Thymus (tissue), 11 donors: Measurements from ENCODE around the gene ABLIM2. TPM values are rescaled to one million over a fixed set of nuclear protein-coding genes. Genes with fewer than 3 reads are reported as not detected.

Source experiments
- DNase-seq, 9 donors: peaks; one replicate each; pipeline ENCODE4 v3.0.0-alpha.2; 2013; ENCODE audit warnings: low spot score in 9 of 9, low read depth in 6 of 9, missing footprints in 1 of 9
- H3K27ac ChIP-seq, 2 donors: one replicate each; pipeline ENCODE4 v1.5.1; 2013; ENCODE audit warnings: control low read depth in 1 of 2, low read depth in 1 of 2, low read length in 1 of 2, mild to moderate bottlenecking in 1 of 2, moderate library complexity in 1 of 2
- H3K27me3 ChIP-seq, 2 donors: one replicate each; pipeline ENCODE4 v1.5.1; 2013; ENCODE audit warnings: low read length in 1 of 2; ENCODE audit not compliant: control insufficient read depth in 2 of 2, insufficient read depth in 1 of 2
- H3K36me3 ChIP-seq, 2 donors: one replicate each; pipeline ENCODE4 v1.5.1; 2013; ENCODE audit warnings: low read length in 1 of 2, mild to moderate bottlenecking in 1 of 2, moderate library complexity in 1 of 2; ENCODE audit not compliant: control insufficient read depth in 2 of 2, insufficient read depth in 2 of 2
- H3K4me1 ChIP-seq, 2 donors: one replicate each; pipeline ENCODE4 v1.5.1; 2013; ENCODE audit warnings: low read length in 2 of 2; ENCODE audit not compliant: control insufficient read depth in 2 of 2, insufficient read depth in 2 of 2
- H3K4me3 ChIP-seq, 2 donors: one replicate each; pipeline ENCODE4 v1.5.1; 2013; ENCODE audit warnings: low read length in 2 of 2, control low read depth in 1 of 2, mild to moderate bottlenecking in 1 of 2
- H3K9me3 ChIP-seq, 2 donors: one replicate each; pipeline ENCODE4 v1.5.1; 2013; ENCODE audit warnings: low read length in 1 of 2, mild to moderate bottlenecking in 1 of 2; ENCODE audit not compliant: control insufficient read depth in 2 of 2, insufficient read depth in 1 of 2
- WGBS: extraction: QIAGEN DNeasy Blood & Tissue Kit; methylation state at CpG from one replicate; pipeline ENCODE4 v1.1.7; 2013; 5-methylcytosine and 5-hydroxymethylcytosine counted together
- polyA plus RNA-seq: library from polyadenylated mRNA; stranded (reverse); fragments of 200-250 nt; gene quantifications from one replicate; pipeline ENCODE4 v1.2.3, GENCODE V29; 2013
- total RNA-seq: library from RNA; stranded (reverse); fragments of 120-200 nt; gene quantifications from one replicate; pipeline ENCODE4 v1.2.4, GENCODE V29; 2013
- donor health status: healthy.

ABLIM2 gene
- total and polyA plus RNA-seq, 2 donors: 1.0 to 7.4 TPM

DNA sequence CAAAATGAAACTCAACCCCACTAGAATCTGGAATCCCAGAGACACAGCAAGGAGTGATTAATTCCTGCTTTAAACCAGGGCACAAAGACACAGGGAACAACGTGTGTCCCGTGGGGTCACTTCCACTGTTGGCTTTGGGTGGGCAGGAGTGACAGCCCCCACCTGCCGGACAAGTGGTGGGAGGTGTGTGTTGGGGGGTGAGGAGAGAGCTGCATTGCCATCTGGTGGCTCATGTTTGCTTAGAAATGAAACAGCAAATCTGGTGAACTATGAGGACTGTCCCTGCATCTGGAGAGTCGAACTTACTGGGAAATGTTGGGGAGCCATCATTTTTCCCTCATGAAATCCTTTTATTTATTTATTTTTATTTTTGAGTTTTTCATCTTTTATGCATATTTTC lies 143.1 kb downstream of the ABLIM2 start:
- Histone ChIP-seq H3K4me3 (no peak overlapping the region), H3K27ac (no peak overlapping the region), H3K36me3 (no peaks in the 10 kb centered on the region), H3K27me3 (no peaks in the 10 kb centered on the region), H3K9me3 (no peaks in the 10 kb centered on the region), H3K4me1 (no peaks in the 10 kb centered on the region)
- no peak for DNase-seq
- 50% methylated on average over 4 of the region's 4 CpGs for WGBS

DNA sequence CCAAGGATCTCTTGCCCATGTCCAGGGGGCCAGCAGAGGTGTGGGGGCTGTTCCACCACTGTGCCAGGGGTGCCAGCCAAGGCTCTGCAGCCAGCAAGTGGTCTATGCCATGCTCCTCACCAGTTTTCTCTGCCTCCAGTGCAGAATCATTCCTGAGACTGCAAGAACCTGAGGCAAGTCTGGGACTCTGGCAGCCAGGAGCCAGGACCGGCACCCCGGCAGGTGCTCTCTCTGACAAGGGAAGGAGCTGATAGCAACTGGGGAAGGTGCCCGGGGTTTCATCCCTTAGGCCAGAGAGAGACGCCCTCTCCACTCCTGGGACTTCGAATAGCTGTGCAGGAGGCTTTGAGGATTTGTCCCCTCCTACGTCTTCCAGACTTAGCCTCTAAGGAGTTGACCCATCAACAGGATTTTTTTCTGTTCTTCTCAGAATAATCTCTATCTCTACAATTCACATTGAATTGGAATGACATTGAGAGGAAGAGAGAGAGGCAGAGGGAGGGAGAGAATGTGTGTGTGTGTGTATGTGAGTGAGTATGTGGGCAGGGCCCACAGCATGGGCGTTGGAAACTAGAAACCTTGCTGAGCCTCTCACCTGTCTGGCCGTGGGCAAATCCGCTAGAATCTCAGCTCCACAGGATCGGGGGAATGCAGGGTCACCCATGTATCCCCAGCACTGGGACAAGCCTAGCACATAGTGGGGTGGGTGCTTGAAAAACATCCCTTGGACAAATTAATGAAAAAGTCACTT lies 144.5 kb downstream of the ABLIM2 start:
- 84% methylated on average over 10 of the region's 10 CpGs for WGBS
- no peaks in the 10 kb centered on the region for H3K27me3 ChIP-seq
- H3K27ac ChIP-seq: no peak overlapping the region
- H3K36me3 ChIP-seq: no peaks in the 10 kb centered on the region
- H3K4me1 ChIP-seq: no peaks in the 10 kb centered on the region
- no peak for DNase-seq
- H3K9me3 ChIP-seq: no peaks in the 10 kb centered on the region
- no peak overlapping the region for H3K4me3 ChIP-seq

DNA sequence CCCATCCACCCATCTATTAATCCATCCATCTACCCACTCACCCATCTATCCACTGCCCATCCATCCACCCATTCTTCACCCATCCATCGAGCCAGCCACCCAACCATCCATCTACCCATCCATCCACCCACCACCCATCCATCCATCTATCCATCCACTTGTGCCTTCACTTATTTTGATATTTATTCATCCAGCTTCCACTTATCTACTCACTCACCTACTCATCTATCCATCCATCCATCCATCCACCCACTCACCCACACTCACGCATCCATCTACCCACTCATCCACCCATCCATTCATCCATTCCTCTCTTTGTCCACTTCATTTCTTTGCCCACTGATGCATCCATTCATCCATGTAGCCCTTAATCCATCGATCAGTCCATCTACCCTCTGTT lies 146.1 kb downstream of the ABLIM2 start:
- no peaks in the 10 kb centered on the region for H3K27me3 ChIP-seq
- H3K36me3 ChIP-seq: no peaks in the 10 kb centered on the region
- no peaks in the 10 kb centered on the region for H3K9me3 ChIP-seq
- WGBS: 95% methylated on average over 3 of the region's 3 CpGs
- H3K27ac ChIP-seq: no peak overlapping the region
- H3K4me1 ChIP-seq: no peaks in the 10 kb centered on the region
- no peak overlapping the region for H3K4me3 ChIP-seq
- no peak for DNase-seq

DNA sequence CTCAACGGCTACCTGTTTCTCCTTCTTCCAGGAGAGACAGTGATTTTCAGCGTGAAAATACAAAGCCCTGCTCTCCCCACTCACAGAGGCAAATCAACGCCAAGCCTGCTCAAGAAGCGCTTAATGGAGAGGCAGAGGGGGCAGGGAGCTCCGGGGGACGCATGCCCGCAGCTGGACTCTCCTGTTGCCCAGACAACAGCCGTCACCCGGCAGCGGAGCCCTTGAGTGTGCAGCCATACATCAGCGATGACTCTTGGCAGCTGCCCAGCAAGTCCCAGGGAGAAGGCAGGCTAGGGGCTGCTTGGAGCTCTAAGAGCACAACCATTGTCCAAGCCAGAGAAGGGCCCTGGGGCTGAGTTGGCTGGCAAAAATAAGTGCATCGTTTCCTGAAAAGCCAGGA lies 148.0 kb downstream of the ABLIM2 start:
- no peaks in the 10 kb centered on the region for H3K9me3 ChIP-seq
- 61% methylated on average over 12 of the region's 12 CpGs for WGBS
- DNase-seq: peak in 1 of 9 donors; percentile 13
- no peaks in the 10 kb centered on the region for H3K36me3 ChIP-seq
- no peaks in the 10 kb centered on the region for H3K4me1 ChIP-seq
- H3K27me3 ChIP-seq: no peaks in the 10 kb centered on the region
- H3K4me3 ChIP-seq: no peak overlapping the region
- no peak overlapping the region for H3K27ac ChIP-seq

DNA sequence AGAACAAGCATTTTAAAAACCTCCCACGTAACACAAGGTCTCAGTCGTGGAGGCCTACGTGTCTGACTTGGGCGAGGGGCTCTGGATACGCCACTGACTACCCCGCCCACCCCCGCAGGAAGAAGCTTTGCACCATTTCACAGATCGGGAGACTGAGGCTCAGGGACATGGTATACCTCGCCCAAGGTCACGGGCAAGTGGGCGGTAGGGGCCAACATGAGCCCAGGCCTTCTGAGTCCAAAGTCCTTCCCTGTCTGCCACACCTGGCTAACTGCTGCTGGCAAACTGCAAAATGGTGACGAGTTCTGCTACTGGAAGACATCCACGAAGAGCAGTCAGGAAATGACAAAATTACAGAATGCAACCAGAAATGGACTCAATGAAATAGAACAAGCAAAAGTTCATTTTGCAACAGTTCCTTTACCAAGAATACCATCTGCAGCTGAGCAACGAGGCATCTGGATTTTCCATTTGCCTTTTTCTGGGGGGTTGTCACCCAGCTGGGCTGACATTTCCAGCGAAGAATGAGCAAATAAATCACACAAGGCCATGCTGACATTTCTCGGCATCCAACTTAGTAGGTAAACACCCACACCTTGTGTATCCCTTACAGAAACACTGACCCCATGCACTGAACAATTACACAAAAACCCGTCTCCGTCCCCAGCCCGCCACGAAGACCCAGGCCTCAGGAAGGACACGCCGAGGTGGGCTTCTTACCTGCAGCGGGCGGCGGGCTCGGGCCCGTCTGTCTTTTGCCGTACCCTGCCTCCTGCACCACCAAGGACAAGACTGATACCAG lies 148.7 kb downstream of the ABLIM2 start:
- no peak for DNase-seq
- H3K4me1 ChIP-seq: no peaks in the 10 kb centered on the region
- no peaks in the 10 kb centered on the region for H3K36me3 ChIP-seq
- no peaks in the 10 kb centered on the region for H3K9me3 ChIP-seq
- WGBS: 93% methylated on average over 28 of the region's 28 CpGs
- no peak overlapping the region for H3K27ac ChIP-seq
- no peak overlapping the region for H3K4me3 ChIP-seq
- no peaks in the 10 kb centered on the region for H3K27me3 ChIP-seq

DNA sequence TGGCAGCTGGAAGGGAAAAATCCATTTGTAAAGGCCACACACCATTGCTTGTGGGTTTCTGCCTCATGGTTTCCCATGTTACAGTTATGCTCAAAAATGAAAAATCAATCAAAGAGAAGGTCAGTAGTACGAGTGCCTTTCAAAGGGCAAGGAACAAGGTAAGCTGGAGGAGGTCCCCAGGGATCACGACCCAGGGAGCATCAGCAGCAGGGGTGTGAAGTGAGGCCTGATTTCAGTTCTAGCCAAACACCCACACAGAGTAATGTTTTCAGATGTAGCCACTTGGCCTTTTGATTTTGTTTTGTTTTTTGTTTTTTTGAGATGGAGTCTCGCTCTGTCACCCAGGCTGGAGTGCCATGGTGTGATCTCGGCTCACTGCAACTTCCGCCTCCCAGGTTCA lies 149.5 kb downstream of the ABLIM2 start:
- H3K36me3 ChIP-seq: no peaks in the 10 kb centered on the region
- 90% methylated on average over 5 of the region's 5 CpGs for WGBS

DNA sequence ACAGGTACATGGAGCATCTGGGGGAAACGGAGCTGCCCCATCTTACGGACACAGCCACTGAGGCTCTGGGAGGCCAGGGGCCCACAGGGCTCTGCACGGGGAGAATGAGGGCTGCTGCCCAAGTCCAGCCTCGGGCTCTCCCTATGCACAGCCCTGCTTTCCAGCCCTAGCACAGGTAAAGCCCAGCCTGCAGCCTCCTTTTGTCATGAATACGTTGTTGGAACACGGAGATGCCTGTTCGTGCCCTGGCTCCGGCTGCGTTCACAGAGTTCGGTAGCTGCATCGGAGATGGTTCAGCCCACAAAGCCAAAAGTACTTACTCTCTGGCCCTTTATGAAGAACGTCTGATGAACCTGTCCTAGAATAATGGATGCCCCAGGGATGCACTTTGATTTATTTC lies 150.2 kb downstream of the ABLIM2 start:
- H3K27me3 ChIP-seq: no peaks in the 10 kb centered on the region
- H3K9me3 ChIP-seq: no peaks in the 10 kb centered on the region
- no peak overlapping the region for H3K4me3 ChIP-seq
- no peak overlapping the region for H3K27ac ChIP-seq
- H3K36me3 ChIP-seq: no peaks in the 10 kb centered on the region
- DNase-seq: no peak
- 88% methylated on average over 12 of the region's 12 CpGs for WGBS
- no peaks in the 10 kb centered on the region for H3K4me1 ChIP-seq

More for the DNA sequence above, 149.5 kb downstream of the ABLIM2 start:
- Histone ChIP-seq H3K27ac (no peak overlapping the region), H3K4me1 (no peaks in the 10 kb centered on the region), H3K9me3 (no peaks in the 10 kb centered on the region), H3K27me3 (no peaks in the 10 kb centered on the region), H3K4me3 (no peak overlapping the region)
- DNase-seq: no peak

DNA sequence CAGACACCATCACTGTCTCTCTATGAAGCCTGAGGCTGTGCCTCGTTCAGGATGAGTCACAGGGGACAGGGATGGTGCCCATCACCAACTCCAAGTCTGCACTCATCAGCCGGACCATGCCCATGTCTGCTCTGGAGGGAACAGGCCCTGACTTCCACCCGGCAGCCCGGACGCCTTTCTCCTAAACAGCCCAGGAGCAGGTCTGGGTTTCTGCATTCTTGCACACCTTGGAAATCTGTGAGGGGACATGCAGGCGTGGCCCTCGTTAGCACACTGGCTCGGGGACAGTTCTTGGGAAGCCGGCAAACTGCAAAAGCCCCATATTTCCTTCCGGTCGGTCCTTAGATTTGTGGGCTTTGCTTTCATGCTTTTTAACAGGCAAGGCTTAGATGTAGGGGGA lies 151.0 kb downstream of the ABLIM2 start:
- H3K4me1 ChIP-seq: no peaks in the 10 kb centered on the region
- no peak overlapping the region for H3K27ac ChIP-seq
- no peaks in the 10 kb centered on the region for H3K27me3 ChIP-seq
- H3K4me3 ChIP-seq: no peak overlapping the region
- H3K36me3 ChIP-seq: no peaks in the 10 kb centered on the region
- 84% methylated on average over 11 of the region's 11 CpGs for WGBS
- DNase-seq: no peak
- H3K9me3 ChIP-seq: no peaks in the 10 kb centered on the region

DNA sequence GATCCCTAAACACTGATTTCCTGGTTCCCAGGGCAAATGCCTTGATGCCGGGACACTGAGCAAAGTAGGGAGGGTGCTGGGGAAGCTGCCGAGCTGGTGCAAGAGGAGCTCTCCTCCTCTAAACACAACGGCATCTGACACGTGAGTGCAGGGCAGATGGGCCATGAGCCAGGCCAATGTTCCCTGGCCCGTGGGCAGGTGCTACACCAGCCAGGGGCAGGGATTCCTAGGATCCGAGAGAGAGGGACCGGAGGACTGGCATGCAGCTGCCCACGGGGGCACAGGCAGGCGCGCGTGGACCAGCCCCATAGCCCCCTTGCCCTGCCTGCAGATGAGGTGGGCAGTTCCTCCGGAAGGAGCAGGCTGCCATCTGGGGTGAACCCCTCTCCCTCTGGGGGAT lies 152.1 kb downstream of the ABLIM2 start:
- Histone ChIP-seq H3K4me1 (no peaks in the 10 kb centered on the region), H3K9me3 (no peaks in the 10 kb centered on the region), H3K4me3 (no peak overlapping the region), H3K36me3 (no peaks in the 10 kb centered on the region), H3K27ac (no peak overlapping the region), H3K27me3 (no peaks in the 10 kb centered on the region)
- DNase-seq: no peak
- 81% methylated on average over 12 of the region's 12 CpGs for WGBS
